SK-N-MC (cell line): ENCODE measurements around the gene EIF4E.

ENCODE experiments used
- DNase-seq: peaks from one replicate; pipeline ENCODE4 v3.0.0-alpha.2; 2011; ENCODE audit warnings: low read depth, low spot score
- H3K27ac ChIP-seq: fragments of 200-600 bp; sonication (generic); 2 replicates; pipeline ENCODE4 v1.5.1; 2016; ENCODE audit warnings: mixed run types
- H3K36me3 ChIP-seq: fragments of 200-600 bp; sonication (generic); 2 replicates; pipeline ENCODE4 v1.6.1; 2017; ENCODE audit warnings: antibody characterized with exemption, low read length, mixed read lengths; ENCODE audit not compliant: insufficient read depth
- H3K4me3 ChIP-seq: fragments of 200-600 bp; sonication (generic); 2 replicates; pipeline ENCODE4 v1.5.1; 2016
- H3K9ac ChIP-seq: fragments of 200-600 bp; sonication (generic); 2 replicates; pipeline ENCODE4 v1.8.0; 2017; ENCODE audit warnings: mixed run types, mixed read lengths; ENCODE audit not compliant: insufficient read length
- H3K9me3 ChIP-seq: fragments of 200-600 bp; sonication (generic); 2 replicates; pipeline ENCODE4 v1.6.1; 2017; ENCODE audit warnings: low read depth, mild to moderate bottlenecking, antibody characterized with exemption, low read length, moderate library complexity, mixed read lengths
- EZH2 ChIP-seq: fragments of 200-600 bp; sonication (generic); IDR thresholded peaks from one replicate; pipeline ENCODE4 v1.6.1; 2017; ENCODE audit warnings: antibody characterized with exemption
- FOXP2 ChIP-seq: optimal IDR thresholded peaks from 2 replicates; pipeline ENCODE3; 2011; ENCODE audit warnings: mild to moderate bottlenecking, moderate library complexity; ENCODE audit not compliant: insufficient read depth; ENCODE audit errors: extremely low read length, control extremely low read depth
- POLR2AphosphoS5 ChIP-seq: IDR thresholded peaks from 2 replicates; pipeline ENCODE4 v1.6.1; 2012; ENCODE audit warnings: mild to moderate bottlenecking, low read depth, low read length, borderline replicate concordance

Gene EIF4E

DNA sequence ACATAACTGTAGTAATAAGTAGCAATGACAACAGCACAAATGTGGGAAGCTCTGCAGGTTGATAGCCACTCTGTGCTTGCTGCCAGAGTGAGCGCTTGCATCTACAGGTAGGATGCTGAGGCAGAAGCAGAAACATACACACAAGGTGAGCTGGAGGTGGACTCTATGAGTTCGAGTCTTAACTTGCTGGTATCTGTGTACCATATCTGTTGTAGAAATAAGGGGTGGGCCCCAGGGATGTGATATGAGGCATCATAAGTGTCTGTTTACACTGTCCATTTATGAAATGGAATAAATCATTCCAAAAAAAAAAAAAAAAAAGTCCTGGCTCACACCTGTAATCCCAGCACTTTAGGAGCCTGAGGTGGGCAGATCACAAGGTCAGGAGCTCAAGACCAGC, 32.8 kb upstream of the EIF4E start:
- H3K27ac ChIP-seq: no peak overlapping the region
- H3K4me3 ChIP-seq: no peak overlapping the region
- H3K9ac ChIP-seq: no peak overlapping the region
- no peaks in the 10 kb centered on the region for H3K9me3 ChIP-seq
- no peaks in the 10 kb centered on the region for H3K36me3 ChIP-seq
- TF ChIP-seq EZH2: no peak
- no peak for TF ChIP-seq FOXP2
- no peak for TF ChIP-seq POLR2AphosphoS5
- DNase-seq: no peak

DNA sequence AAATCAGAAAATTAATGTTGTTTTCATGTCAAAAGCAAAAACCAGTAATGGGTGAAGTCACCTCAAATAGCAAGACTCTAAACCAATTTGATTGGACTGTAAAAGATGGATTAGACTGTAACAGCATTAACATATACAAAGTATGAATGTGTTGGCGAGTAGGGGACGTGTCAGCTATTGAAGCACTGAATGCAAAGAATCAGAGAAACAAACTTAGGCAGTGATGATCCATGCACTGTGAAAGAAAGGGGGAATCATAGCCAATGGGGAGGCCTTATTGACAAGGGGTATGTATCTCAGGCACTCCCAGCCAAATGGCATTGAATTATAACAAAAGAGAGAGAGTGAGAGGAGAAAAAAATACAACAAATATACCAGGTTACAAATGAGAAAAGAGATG, 30.5 kb upstream of the EIF4E start:
- no peaks in the 10 kb centered on the region for H3K9me3 ChIP-seq
- DNase-seq: no peak
- H3K36me3 ChIP-seq: no peaks in the 10 kb centered on the region
- H3K27ac ChIP-seq: no peak overlapping the region
- TF ChIP-seq FOXP2 (no peak), POLR2AphosphoS5 (no peak), EZH2 (no peak)
- no peak overlapping the region for H3K4me3 ChIP-seq
- no peak overlapping the region for H3K9ac ChIP-seq

DNA sequence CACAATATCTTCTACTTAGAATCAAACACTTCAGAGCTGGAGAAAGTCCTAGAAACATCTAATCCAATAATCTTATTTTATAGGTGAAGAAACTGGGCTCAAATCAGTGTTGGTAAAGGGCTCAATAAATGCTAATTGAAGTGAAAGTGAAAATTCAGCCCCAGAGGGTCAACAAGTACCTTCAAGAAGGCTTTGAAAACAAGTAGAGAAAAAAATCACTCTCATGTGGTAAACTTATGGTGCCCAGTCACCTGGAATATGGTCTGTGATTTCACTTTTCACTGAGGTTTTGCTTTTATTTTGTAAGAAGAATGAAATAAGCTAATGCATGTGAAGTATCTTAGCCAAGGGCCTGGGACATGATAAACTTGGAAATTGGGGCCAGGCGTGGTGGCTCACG, 29.1 kb upstream of the EIF4E start:
- Histone ChIP-seq H3K9me3 (no peaks in the 10 kb centered on the region), H3K4me3 (no peak overlapping the region), H3K27ac (no peak overlapping the region), H3K36me3 (no peaks in the 10 kb centered on the region), H3K9ac (no peak overlapping the region)
- TF ChIP-seq POLR2AphosphoS5: no peak
- TF ChIP-seq FOXP2: no peak
- TF ChIP-seq EZH2: no peak
- DNase-seq: no peak

DNA sequence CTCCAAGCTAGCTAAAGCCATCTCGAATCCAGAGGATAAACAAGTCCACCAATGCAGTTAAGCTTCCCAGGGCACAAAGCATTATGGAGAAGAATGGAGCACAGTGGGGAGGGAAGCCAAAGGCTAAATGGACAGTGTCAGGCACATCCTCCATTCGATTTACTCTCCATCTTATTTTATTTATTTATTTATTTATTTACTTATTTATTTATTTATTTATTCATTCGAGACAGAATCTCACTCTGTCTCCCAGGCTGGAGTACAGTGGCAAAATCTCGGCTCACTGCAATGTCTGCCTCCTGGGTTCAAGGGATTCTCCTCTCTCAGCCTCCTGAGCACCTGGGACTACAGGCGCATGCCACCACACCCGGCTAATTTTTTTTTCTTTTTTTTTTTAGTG, 26.3 kb upstream of the EIF4E start:
- no peak for DNase-seq
- H3K9ac ChIP-seq: no peak overlapping the region
- H3K36me3 ChIP-seq: no peaks in the 10 kb centered on the region
- no peak overlapping the region for H3K27ac ChIP-seq
- TF ChIP-seq EZH2 (no peak), POLR2AphosphoS5 (no peak), FOXP2 (no peak)
- H3K4me3 ChIP-seq: no peak overlapping the region
- no peaks in the 10 kb centered on the region for H3K9me3 ChIP-seq

DNA sequence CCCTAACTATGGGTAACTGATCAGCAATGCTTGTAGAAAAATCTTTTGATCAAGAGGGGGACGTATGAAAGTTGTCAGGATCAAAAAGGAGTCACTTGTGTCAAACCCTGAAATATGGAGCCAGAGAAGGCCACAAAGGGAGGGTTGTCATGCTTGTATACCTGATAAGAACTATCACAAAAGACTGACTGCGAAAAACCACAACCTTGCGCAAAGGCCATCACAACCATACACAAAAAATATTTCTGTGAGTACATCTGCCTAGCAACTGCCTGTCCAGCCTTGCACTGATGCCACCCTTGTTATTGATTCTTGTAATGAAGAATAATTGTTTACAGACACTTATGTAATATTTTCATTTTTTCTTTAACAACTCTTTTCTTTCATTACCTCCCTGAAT, 22.8 kb upstream of the EIF4E start:
- H3K9me3 ChIP-seq: no peaks in the 10 kb centered on the region
- no peak overlapping the region for H3K4me3 ChIP-seq
- no peak overlapping the region for H3K9ac ChIP-seq
- no peaks in the 10 kb centered on the region for H3K36me3 ChIP-seq
- TF ChIP-seq POLR2AphosphoS5: no peak
- no peak for TF ChIP-seq FOXP2
- TF ChIP-seq EZH2: no peak
- H3K27ac ChIP-seq: no peak overlapping the region
- DNase-seq: no peak

DNA sequence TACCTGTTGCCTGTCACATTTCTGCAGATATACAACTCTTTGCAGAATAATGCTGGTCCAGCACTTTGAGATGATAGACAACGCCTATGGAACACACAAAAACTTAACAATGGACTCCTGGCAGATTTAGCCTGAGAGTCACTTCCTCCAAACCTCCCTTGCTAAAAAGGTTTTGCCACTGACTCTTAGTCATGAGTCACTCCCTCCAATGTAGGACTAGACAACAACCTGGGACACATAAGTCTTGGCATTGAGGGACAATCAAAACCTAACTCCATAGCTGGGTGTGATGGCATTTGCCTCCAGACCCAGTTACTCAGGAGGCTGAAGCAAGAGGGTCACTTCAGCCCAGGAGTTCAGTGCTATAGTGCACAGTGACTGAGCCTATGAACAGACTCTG, 22.0 kb upstream of the EIF4E start:
- Histone ChIP-seq H3K9me3 (no peaks in the 10 kb centered on the region), H3K27ac (no peak overlapping the region), H3K9ac (no peak overlapping the region), H3K36me3 (no peaks in the 10 kb centered on the region), H3K4me3 (no peak overlapping the region)
- no peak for TF ChIP-seq POLR2AphosphoS5
- no peak for TF ChIP-seq EZH2
- DNase-seq: no peak

DNA sequence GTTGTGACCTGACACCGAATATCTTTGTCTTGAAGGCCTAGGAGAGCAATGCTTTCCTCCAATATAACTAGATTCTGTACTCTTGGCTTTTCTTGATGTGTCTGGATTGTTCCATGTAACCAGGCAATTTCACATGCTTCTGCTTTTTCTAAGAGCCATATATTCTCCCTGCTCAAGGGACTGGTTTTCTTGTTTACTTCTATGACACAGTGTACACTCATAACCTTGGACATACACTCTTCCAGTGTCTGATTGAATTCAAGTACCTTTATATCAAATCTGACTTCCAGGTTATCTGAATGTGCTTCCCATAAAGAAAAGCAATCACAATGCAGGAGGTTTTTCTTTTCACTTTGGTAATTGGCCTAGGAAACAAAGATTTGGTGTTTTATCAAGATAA, 17.4 kb upstream of the EIF4E start:
- no peak for DNase-seq
- no peak overlapping the region for H3K9ac ChIP-seq
- H3K9me3 ChIP-seq: no peaks in the 10 kb centered on the region
- no peak overlapping the region for H3K27ac ChIP-seq
- no peak overlapping the region for H3K4me3 ChIP-seq
- H3K36me3 ChIP-seq: no peaks in the 10 kb centered on the region
- TF ChIP-seq FOXP2: no peak
- no peak for TF ChIP-seq POLR2AphosphoS5
- no peak for TF ChIP-seq EZH2

DNA sequence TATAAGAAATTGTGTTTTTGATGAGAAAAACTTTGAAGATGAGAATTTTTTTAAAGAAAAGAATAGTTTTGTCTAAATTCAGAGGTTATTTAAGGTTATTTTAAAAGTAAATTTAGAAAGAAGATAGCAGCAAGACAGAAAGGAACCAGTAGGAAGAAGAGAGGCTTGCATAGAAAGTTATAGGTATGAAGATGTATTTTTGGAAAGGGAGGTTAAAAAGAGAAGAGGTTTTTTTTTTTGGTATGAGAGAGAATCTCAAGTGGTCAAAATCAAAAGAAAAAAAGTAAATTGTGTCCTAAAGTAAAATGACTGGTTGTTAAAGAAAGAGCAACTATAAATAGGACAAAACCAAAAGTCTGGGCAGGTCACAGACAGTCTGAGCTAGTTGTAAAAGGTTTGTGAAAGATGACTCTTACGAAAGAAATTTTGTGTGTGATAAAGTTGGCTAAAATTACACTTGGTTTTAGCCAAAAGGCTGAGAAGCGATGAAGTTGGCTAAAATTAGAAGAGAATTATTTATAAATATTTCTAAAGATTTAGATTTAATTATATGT, 16.4 kb upstream of the EIF4E start:
- H3K9ac ChIP-seq: no peak overlapping the region
- DNase-seq: no peak
- TF ChIP-seq EZH2: no peak
- TF ChIP-seq FOXP2: no peak
- TF ChIP-seq POLR2AphosphoS5: no peak
- no peak overlapping the region for H3K4me3 ChIP-seq
- no peaks in the 10 kb centered on the region for H3K36me3 ChIP-seq
- no peaks in the 10 kb centered on the region for H3K9me3 ChIP-seq
- H3K27ac ChIP-seq: no peak overlapping the region

DNA sequence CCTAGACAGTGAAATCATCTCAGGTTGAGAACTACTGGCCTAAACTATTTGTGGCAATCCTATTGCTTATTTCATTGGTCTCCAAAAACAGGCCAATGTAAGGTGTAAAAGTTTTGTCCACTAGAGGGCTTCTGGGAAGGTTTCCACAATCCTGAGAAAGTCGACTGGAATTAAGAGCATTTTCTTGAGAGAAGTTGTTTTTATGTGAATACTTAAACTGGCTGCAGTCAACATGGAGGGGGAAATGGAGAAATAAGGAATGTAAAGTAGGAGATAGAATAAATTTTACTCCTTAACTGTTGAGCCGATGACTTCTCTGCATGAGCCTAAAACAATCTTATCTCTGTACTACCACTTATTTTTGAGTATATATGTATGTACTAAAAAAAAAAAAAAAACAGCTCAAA, 11.0 kb upstream of the EIF4E start:
- DNase-seq: peak; percentile 48
- TF ChIP-seq FOXP2 (no peak), EZH2 (no peak), POLR2AphosphoS5 (no peak)

DNA sequence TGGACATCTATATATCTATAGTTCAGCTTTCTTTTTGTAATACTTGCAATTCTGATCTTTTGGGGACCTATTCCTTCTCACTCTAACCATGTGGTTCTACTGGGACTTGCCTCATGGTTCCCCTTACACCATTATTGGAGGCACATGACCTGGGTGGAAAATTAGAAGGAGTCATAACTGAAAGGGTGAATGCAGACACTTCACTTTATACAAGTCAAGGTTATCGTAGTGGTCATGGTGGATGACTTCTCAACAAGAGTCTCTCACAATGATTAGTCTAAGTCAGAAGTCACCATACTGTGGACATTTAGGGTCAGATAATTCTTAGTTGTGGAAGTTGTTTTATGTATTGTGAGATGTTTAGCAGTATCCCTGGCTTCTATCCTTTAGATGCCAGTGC, 10.5 kb upstream of the EIF4E start:
- Histone ChIP-seq H3K9me3 (no peaks in the 10 kb centered on the region), H3K4me3 (no peak overlapping the region), H3K27ac (no peak overlapping the region), H3K9ac (no peak overlapping the region), H3K36me3 (no peaks in the 10 kb centered on the region)
- no peak for DNase-seq
- no peak for TF ChIP-seq FOXP2
- TF ChIP-seq POLR2AphosphoS5: no peak
- no peak for TF ChIP-seq EZH2

More for the DNA sequence above, 11.0 kb upstream of the EIF4E start:
- H3K36me3 ChIP-seq: no peaks in the 10 kb centered on the region
- H3K27ac ChIP-seq: no peak overlapping the region
- H3K9me3 ChIP-seq: no peaks in the 10 kb centered on the region
- H3K4me3 ChIP-seq: no peak overlapping the region
- no peak overlapping the region for H3K9ac ChIP-seq
